ENCODE measurements around the gene UNC45A. TPM values are rescaled to one million over a fixed set of nuclear protein-coding genes. Genes with fewer than 3 reads are reported as not detected.
A peak's percentile ranks its signal among the peaks of the same experiment; 100 is the strongest.

Gene UNC45A
- total RNA-seq, 1 experiment from 2014 or later: 101 TPM

DNA sequence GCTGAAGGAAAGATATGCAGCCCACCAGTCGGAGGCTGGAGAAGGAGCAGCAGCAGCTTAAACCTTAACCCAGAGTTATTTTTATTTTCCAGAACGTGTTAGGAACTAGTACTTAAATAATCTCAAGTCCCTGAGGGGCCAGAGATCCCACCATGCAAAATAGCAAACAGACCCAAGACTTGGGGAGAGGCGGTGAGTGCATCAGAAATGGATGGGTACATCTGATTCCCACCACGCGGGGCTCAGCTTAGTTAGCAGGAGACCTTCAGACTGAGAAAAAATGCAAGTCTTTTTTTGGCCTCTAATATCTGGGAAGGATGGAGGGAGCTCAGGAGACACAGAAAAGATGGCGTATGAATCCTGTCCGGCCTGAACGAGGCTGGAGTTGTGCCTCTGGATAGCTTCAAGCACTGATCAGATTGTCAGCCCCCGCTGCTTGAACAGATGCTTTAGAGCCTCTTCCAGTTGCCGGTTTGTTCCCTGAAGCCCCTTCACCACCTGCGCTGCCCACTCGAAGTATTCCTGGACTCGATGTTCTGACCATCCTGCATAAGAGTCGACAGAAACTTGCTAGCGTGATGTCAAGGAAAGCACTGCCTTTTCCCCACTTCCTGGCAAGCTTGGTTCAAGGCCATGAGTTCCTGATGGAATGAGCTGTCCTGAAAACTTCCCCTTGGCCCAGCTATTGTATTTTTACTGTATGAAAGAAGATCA, 4.1 kb upstream of the UNC45A start:
- H3K36me3 Mint-ChIP-seq: no peaks in the 10 kb centered on the region; the same call in 1 of the 2 replicates
- H3K4me1 Mint-ChIP-seq: peaks cover 16% of the 10 kb centered on the region
- no peak overlapping the region; the same call in 1 of the 2 replicates for H3K27ac Mint-ChIP-seq
- no peak for TF ChIP-seq GTF2I (CRISPR knock-in tag; conservative IDR thresholded peaks at IDR 0.05)
- peak; percentile 88 for TF ChIP-seq GABPB1 (CRISPR knock-in tag; IDR thresholded peaks at IDR 0.05)
- TF ChIP-seq ZNF232 (CRISPR knock-in tag; IDR thresholded peaks at IDR 0.05): no peak
- TF ChIP-seq E2F1 (CRISPR knock-in tag; IDR thresholded peaks at IDR 0.05): no peak
- peak overlapping the region; percentile 95 for H3K4me3 Mint-ChIP-seq
- peaks cover 12% of the 10 kb centered on the region for H3K27me3 Mint-ChIP-seq (ENCODE audit: low read depth)
- ChIA-PET CTCF (interaction anchor here (0.6 to 7.7 kb wide), 59 partner anchors 8 to 1813 kb away, joined by 3 to 264 read pairs (median 7); partner anchors contain the start of genes BLM, FES, MAN2A2 and PRC1), POLR2A (interaction anchor here (0.5 to 2.3 kb wide), 4 partner anchors 26 to 62 kb away, joined by 3 to 17 read pairs (median 5); partner anchors contain the start of gene MAN2A2)
- DNase-seq (ENCODE audit: low spot score): no peak
- no peaks in the 10 kb centered on the region for H3K9me3 Mint-ChIP-seq
- ATAC-seq: no peak

DNA sequence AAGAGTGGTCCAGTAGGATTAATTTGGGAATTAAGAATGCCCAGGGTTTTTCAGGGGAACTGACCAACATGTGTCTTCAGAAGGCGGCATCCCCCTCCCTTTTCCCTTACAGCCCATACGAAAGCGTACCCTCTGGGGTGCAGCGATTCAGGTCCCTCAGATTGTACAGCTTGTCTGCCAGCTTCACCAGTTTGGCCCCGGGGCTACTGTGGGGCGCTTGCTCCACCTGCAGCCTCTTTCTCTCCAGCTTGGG, 3.6 kb upstream of the UNC45A start:
- H3K4me1 Mint-ChIP-seq: peaks cover 21% of the 10 kb centered on the region
- TF ChIP-seq TP53 (CRISPR knock-in tag; IDR thresholded peaks at IDR 0.05): no peak
- TF ChIP-seq SOX15 (CRISPR knock-in tag; IDR thresholded peaks at IDR 0.05): no peak
- H3K27me3 Mint-ChIP-seq (ENCODE audit: low read depth): peaks cover 12% of the 10 kb centered on the region
- peak overlapping the region; percentile 95 for H3K27ac Mint-ChIP-seq
- POLR2A ChIA-PET: interaction anchor here (0.5 to 2.3 kb wide), 4 partner anchors 25 to 61 kb away, joined by 3 to 17 read pairs (median 5); partner anchors contain the start of gene MAN2A2
- peaks cover 4% of the 10 kb centered on the region; the same call in 1 of the 2 replicates for H3K36me3 Mint-ChIP-seq
- H3K4me3 Mint-ChIP-seq: peak overlapping the region; percentile 95
- ATAC-seq (no peak), DNase-seq (ENCODE audit: low spot score) (no peak)
- CTCF ChIA-PET: interaction anchor here (0.6 to 7.7 kb wide), 65 partner anchors 8 to 1813 kb away, joined by 3 to 264 read pairs (median 7); partner anchors contain the start of genes BLM, FES, FURIN and MAN2A2
- H3K9me3 Mint-ChIP-seq: no peaks in the 10 kb centered on the region

DNA sequence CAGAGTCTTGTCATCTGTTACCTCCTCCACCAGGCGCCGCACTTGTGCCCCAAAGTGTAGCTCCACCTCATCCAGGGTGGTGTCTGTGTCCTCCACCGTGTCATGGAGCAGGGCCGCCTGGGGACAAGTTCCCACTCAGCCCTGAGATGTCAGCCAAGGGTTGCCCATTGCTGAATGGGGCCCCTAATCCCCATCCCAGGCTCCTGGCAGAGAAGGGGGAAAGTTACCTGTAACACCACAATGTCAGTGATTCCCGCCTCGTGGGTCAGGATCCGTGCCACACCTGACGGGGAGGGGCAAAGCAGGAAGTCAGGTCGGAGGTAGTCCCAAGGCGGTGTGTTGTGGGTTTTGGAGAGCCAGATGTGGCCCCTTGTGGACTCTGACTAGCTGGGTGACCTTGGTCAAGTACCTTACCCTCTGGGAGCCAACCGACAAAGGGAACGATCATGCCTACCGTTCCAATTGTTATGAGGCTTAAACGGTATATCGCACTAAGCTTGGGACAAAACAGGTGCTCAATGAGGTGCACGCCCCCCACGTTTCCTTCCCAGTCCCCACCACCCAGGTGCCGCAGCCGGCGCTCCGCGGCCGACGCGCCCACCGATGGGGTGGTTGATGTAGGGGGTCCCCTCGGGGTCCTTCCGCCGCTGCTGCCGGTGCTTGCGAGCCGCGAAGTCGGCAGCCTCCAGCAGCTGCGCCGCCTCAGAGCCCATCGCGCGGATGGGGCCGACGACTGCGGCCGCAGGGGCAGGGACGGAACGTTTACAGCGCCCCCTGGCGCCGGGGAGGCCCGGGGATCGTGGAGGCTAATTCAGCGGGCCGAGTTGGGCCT, 3.0 kb upstream of the UNC45A start, which contains the start of gene HDDC3:
HDDC3 (minus strand) TSS at position 722 of the 832 bp plus-strand sequence; CDS start at position 713, 9 bp downstream.
- peak; percentile 49 for ATAC-seq
- peaks cover 23% of the 10 kb centered on the region for H3K4me1 Mint-ChIP-seq
- peak within 1 kb of the TSS; percentile 95 for H3K4me3 Mint-ChIP-seq
- no peaks in the 10 kb centered on the region for H3K9me3 Mint-ChIP-seq
- peaks cover 12% of the 10 kb centered on the region for H3K27me3 Mint-ChIP-seq (ENCODE audit: low read depth)
- ChIA-PET CTCF (interaction anchor here (0.5 to 7.7 kb wide), 83 partner anchors 9 to 1812 kb away, joined by 3 to 264 read pairs (median 4); partner anchors contain the start of genes BLM, FES, FURIN and MAN2A2), POLR2A (interaction anchor here (0.5 to 2.3 kb wide), 4 partner anchors 25 to 61 kb away, joined by 3 to 17 read pairs (median 5); partner anchors contain the start of gene MAN2A2)
- DNase-seq (ENCODE audit: low spot score): peak; percentile 96
- peak within 1 kb of the TSS; percentile 95 for H3K27ac Mint-ChIP-seq
- peaks cover 6% of the 10 kb centered on the region; the same call in 1 of the 2 replicates for H3K36me3 Mint-ChIP-seq
- TF ChIP-seq TEAD1 (CRISPR knock-in tag; IDR thresholded peaks at IDR 0.05) (peak; percentile 65), PREB (CRISPR knock-in tag; IDR thresholded peaks at IDR 0.05; ENCODE audit: borderline replicate concordance) (no peak), CREB1 (CRISPR knock-in tag; IDR thresholded peaks at IDR 0.05) (0 out of 2 replicates have a peak, but pooled peaks have one; percentile 77), GABPB1 (CRISPR knock-in tag; IDR thresholded peaks at IDR 0.05) (peak; percentile 51; the same call in 1 of the 2 replicates), SMAD3 (CRISPR knock-in tag; IDR thresholded peaks at IDR 0.05; ENCODE audit: borderline replicate concordance) (no peak), ZBTB21 (CRISPR knock-in tag; IDR thresholded peaks at IDR 0.05; ENCODE audit: borderline replicate concordance) (no peak), RELA (CRISPR knock-in tag; IDR thresholded peaks at IDR 0.05; ENCODE audit: borderline replicate concordance) (peak; percentile 47; the same call in 1 of the 2 replicates), ZNF671 (CRISPR knock-in tag; IDR thresholded peaks at IDR 0.05) (no peak), ATF6 (CRISPR knock-in tag; IDR thresholded peaks at IDR 0.05) (no peak), FOXJ3 (CRISPR knock-in tag; IDR thresholded peaks at IDR 0.05; ENCODE audit: borderline replicate concordance) (no peak), SOX15 (CRISPR knock-in tag; IDR thresholded peaks at IDR 0.05) (no peak)
- TF ChIP-seq, protein P1, sequence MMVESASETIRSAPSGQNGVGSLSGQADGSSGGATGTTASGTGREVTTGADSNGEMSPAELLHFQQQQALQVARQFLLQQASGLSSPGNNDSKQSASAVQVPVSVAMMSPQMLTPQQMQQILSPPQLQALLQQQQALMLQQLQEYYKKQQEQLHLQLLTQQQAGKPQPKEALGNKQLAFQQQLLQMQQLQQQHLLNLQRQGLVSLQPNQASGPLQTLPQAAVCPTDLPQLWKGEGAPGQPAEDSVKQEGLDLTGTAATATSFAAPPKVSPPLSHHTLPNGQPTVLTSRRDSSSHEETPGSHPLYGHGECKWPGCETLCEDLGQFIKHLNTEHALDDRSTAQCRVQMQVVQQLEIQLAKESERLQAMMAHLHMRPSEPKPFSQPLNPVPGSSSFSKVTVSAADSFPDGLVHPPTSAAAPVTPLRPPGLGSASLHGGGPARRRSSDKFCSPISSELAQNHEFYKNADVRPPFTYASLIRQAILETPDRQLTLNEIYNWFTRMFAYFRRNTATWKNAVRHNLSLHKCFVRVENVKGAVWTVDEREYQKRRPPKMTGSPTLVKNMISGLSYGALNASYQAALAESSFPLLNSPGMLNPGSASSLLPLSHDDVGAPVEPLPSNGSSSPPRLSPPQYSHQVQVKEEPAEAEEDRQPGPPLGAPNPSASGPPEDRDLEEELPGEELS (CRISPR knock-in tag; IDR thresholded peaks at IDR 0.05): 0 out of 2 replicates have a peak, but pooled peaks have one; percentile 40
- TF ChIP-seq, protein P2, sequence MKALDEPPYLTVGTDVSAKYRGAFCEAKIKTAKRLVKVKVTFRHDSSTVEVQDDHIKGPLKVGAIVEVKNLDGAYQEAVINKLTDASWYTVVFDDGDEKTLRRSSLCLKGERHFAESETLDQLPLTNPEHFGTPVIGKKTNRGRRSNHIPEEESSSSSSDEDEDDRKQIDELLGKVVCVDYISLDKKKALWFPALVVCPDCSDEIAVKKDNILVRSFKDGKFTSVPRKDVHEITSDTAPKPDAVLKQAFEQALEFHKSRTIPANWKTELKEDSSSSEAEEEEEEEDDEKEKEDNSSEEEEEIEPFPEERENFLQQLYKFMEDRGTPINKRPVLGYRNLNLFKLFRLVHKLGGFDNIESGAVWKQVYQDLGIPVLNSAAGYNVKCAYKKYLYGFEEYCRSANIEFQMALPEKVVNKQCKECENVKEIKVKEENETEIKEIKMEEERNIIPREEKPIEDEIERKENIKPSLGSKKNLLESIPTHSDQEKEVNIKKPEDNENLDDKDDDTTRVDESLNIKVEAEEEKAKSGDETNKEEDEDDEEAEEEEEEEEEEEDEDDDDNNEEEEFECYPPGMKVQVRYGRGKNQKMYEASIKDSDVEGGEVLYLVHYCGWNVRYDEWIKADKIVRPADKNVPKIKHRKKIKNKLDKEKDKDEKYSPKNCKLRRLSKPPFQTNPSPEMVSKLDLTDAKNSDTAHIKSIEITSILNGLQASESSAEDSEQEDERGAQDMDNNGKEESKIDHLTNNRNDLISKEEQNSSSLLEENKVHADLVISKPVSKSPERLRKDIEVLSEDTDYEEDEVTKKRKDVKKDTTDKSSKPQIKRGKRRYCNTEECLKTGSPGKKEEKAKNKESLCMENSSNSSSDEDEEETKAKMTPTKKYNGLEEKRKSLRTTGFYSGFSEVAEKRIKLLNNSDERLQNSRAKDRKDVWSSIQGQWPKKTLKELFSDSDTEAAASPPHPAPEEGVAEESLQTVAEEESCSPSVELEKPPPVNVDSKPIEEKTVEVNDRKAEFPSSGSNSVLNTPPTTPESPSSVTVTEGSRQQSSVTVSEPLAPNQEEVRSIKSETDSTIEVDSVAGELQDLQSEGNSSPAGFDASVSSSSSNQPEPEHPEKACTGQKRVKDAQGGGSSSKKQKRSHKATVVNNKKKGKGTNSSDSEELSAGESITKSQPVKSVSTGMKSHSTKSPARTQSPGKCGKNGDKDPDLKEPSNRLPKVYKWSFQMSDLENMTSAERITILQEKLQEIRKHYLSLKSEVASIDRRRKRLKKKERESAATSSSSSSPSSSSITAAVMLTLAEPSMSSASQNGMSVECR (CRISPR knock-in tag; IDR thresholded peaks at IDR 0.05; ENCODE audit: borderline replicate concordance): peak; percentile 58; the same call in 1 of the 2 replicates

Data from WTC11 (cell line).